NOMO-1 (cell line): Measurements from ENCODE around the gene PIEZO1.
A peak's percentile ranks its signal among the peaks of the same experiment; 100 is the strongest.

Source experiments
- DNase-seq, 2 experiments: peaks; one replicate each; lab custom pipeline; 2025; ENCODE audit not compliant: unreplicated experiment in 2 of 2; lab: John Stamatoyannopoulos, UW

Gene PIEZO1

GRCh38 chr16:88694221-88695087 is 90.6 kb downstream of the PIEZO1 start:
- DNase-seq: no peak

GRCh38 chr16:88693420-88694177 is 91.4 kb downstream of the PIEZO1 start:
- DNase-seq: no peak

- no peak for DNase-seq
These were observed 92.2 kb downstream of the PIEZO1 start for GRCh38 chr16:88692861-88693260.

DNA sequence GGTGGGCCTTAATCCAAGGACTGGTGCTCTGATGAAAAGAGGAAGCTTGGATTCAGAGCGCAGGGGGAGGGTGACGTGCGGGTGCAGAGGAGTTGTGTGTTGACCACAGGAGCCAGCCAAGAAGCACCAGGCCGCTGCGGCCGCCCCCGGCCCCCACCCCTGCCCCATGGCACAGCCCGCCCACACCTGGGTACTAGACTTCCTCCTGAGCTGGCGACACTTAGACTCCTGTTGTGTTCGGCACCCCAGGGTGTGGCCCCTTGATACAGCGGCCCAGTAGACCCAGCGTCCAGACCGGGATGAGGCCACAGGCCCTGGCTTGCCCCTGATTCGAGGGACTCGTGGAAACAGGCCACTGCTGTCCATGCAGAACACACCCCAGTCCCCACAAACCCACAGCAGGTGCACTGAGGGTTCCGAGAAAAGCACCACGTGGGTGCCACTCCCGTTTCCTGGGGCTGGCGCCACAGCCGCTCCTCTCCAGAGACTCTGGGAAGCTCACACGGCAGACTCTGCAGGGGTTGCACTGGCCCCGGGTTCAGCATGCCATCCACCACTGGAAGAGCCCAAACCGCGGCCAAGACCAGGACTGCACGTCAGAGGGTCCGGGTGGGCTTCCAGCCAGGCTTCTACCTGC is 93.0 kb downstream of the PIEZO1 start:
- peak; percentile 79 to 83 for DNase-seq

GRCh38 chr16:88691129-88691813 is 93.7 kb downstream of the PIEZO1 start:
- DNase-seq: no peak

- DNase-seq: no peak
These were observed 94.5 kb downstream of the PIEZO1 start for GRCh38 chr16:88690341-88691128.

DNA sequence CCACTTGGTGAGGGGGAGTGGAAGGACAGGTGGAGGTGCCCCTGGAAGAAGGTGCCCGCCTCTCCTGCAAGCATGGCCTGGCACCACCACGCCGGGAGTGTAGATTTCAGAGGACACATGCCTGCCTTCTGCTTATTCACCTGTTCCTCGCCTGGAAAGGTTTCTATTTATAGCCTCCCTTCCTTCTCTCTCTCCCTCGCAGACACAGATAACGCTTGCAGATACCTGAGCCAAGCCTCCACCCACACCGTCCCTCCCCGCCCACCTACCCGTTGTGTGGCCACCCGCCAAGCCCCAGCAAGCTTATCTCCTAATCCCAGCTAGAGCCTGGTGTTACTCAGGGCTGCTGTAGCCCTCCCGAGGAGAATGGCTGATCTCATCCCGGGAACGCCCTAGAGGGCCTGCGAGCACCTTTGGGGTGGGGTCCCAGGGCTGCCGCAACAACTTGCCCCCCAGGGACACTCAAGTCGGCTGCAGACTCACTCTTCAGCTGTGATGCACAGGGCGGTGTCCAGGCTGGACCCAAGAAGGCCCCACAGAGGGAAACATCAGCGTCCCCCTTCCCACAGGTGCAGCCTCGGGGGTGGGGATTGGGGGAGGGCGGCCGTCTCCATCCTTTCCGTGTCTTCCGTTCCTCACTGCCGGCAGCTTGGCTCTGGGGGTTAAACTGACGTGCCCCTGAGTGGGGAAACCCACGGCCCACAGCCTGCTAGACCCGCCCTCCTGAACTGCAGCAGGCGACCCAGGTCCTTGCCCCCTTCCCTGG is 96.8 kb downstream of the PIEZO1 start:
- DNase-seq: no peak

- no peak for DNase-seq
These were observed 97.4 kb downstream of the PIEZO1 start for GRCh38 chr16:88687676-88688012.

- DNase-seq: no peak
These were observed 97.8 kb downstream of the PIEZO1 start for GRCh38 chr16:88687254-88687576.

- peak; percentile 74 to 88 for DNase-seq
These were observed 98.4 kb downstream of the PIEZO1 start, which contains the start of gene SNAI3 for GRCh38 chr16:88686439-88687253. Gene SNAI3 (minus strand): TSS chr16:88686507. CDS start chr16:88686406, 101 bp downstream.

- peak; percentile 20 to 51 for DNase-seq
These were observed 99.0 kb downstream of the PIEZO1 start for GRCh38 chr16:88686062-88686438.

GRCh38 chr16:88685156-88686061 is 99.6 kb downstream of the PIEZO1 start:
- peak; percentile 78 to 80 for DNase-seq

DNA sequence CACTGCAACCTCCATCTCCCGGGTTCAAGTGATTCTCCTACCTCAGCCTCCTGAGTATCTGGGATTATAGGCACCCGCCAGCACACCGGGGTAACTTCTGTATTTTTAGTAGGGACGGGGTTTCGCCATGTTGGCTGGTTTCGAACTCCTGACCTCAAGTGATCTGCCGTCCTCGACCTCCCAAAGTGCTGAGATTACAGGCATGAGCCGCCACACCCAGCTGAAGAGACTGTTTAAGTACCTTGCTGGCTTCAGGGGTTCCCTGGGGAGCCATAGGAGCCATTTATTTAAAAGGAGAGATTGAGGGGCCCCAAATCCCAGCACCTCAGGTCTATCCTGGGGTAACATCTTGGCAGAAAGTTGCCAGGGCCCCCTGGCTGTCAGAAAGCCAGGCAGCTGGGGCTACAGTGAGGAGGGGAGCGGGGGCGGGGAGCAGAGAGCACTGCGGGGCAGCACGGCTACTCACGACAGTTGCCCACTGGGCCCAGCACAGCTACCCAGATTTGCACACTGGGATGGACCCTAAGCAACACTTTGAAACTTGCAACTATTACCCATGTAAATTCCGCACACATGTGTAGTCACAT is 100.4 kb downstream of the PIEZO1 start:
- DNase-seq: no peak

- peak; percentile 76 to 98 for DNase-seq
These were observed 103.1 kb downstream of the PIEZO1 start for GRCh38 chr16:88681709-88682451.

- DNase-seq: peak; percentile 15 to 44
These were observed 103.8 kb downstream of the PIEZO1 start for GRCh38 chr16:88681084-88681680.

- no peak for DNase-seq
These were observed 104.4 kb downstream of the PIEZO1 start for GRCh38 chr16:88680554-88681083.
